ENCODE results near the gene STMN1.

The STMN1 gene

GRCh38 chr1:25895365-25895990, 10.7 kb downstream of the STMN1 start:
- DNase-seq (ENCODE audit: low read depth, low spot score), result peak; percentile 82

DNA sequence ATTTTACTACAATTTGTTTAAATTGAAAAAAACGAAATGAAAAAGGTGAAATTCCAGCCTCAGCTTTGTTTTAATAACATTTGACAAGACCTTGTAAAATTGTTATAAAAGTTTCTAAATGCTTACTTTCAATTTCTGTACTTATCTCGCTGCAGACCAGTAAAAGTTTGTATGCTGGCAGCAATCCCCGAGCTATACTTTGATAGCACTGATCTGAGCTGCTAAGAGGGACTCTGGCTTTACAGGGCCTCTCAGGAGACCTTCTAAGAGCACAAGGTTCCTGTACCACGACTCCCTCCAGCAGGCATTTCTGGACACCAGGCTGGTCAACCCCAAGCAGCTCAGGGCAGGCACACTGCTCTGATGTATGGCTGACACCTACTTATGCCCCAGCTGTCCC, 13.1 kb downstream of the STMN1 start:
- no peak for DNase-seq (ENCODE audit: low read depth, low spot score)

DNA sequence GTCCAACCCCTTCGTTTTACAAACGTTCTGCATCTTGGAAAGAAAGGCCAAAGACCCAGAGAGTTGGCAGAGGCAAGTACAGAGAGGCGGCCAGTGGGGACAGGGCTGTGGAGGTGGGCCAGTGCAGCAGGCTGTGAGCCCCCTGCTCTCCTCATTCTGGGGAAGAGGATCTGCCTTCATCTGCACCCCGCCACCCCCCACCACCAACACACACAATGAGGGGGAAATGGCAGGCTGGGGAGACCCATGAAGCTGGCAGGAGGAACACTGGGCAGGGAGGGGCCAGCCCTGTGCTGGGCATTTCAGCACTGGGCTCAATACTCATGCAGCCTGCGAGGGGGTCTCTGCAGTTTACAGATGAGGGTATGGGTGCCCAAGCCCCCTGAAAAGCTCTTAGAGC, 14.6 kb downstream of the STMN1 start:
- DNase-seq (ENCODE audit: low read depth, low spot score), result no peak

DNA sequence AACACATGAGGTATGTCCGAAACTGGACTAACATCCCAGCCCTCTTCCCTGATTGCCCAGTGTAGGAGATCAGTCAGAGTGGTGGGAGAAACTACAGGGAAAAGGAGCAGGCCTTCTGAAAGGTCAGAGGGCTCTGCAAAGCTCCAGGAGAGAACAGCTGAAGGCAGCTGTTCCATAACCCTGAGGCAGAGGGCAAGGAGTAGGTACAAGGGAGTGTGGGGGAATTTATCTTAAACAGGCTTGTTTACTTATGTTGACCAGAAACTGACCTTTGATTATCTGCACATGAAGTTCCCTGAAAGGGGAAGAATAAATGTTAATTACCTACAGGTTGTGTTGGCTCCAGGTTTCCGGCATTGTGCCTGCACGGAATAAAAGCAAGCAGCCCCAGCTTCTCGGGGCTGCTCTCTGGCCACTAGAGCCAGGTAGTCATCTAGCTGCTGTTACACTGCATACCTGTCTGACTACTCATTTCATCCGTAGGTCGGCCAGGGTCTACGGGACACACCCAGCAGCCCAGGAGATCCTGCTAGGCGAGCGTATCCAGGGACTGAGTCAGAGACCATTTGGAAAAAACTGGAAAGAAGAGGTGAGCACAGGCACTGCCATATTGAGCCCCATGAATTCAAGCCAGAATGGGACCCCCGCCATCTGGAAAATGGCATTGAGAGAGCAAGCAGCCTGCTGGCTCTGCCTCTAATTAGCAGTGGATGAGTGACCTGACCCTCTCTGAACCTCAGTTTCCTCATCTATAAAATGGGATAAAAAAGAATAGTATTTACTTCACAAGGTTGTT, 15.8 kb downstream of the STMN1 start:
- DNase-seq (ENCODE audit: low read depth, low spot score), result no peak

- DNase-seq (ENCODE audit: low read depth, low spot score), result no peak
These were observed 16.7 kb downstream of the STMN1 start for GRCh38 chr1:25889470-25889869.

DNA sequence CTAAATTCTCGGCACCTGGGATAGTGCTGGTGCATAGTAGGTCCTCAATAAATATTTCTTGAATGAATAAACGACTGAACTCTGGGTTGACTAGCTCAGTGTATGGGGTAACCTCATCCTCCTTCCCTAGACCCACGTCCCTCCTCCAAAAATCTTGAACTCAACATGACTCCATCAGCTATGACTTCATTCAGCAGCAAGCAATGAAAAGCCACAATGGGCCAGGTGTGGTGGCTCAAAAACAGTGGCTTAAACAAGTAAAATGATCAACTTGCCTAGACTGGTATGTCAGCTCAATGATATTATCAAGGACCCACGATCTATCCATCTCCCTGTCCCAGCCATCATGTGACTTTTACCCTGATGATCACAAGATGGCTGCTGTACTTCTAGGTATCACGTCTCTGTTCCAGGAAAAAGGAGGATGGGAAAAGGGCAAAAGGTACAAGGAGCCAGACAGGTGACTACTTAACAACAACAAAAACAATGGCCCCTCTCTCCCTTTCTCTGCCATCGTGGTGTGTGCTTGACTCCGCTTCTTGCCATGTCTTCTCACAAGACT, 17.7 kb downstream of the STMN1 start:
- DNase-seq (ENCODE audit: low read depth, low spot score), result no peak

GRCh38 chr1:25885602-25886001, 20.6 kb downstream of the STMN1 start:
- no peak for DNase-seq (ENCODE audit: low read depth, low spot score)

DNA sequence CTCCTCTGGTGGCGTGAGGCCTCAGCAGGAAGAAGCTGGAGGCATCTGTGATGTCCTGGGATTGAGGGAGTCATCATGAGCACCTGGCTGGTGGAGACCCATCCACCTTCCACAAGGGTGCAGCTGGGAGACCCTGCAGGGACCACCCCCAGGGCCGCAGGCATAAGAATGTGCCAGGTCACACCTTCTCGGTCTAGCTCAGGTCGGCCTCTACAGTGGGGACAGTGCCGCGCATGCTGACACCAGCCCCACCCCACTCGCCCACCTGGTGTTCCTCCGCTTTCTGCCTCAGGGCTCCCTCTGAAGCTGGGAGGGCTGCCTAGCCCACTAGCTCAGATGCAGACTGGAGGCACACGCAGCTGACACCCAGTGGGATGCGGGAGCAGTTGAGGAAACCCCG, 25.0 kb downstream of the STMN1 start:
- DNase-seq (ENCODE audit: low read depth, low spot score), result no peak

DNA sequence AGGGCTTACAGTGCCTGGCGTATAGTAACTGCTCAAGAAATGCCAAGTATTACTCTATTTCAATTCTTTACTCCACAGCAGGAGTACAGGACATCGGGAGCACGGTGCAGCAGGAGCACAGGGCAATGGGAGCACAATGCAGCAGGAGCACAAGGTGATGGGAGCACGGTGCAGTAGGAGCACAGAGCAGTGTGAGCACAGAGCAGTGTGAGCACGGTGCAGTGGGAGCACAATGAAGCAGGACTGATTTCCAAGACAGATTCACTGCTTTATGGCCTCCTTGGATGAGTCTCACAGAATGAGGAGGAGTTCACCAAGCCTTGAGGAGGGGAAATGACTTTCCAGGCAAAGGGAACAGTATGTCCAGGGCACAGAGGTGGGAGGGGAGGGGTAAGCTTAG, 25.7 kb downstream of the STMN1 start:
- DNase-seq (ENCODE audit: low read depth, low spot score), result no peak

DNA sequence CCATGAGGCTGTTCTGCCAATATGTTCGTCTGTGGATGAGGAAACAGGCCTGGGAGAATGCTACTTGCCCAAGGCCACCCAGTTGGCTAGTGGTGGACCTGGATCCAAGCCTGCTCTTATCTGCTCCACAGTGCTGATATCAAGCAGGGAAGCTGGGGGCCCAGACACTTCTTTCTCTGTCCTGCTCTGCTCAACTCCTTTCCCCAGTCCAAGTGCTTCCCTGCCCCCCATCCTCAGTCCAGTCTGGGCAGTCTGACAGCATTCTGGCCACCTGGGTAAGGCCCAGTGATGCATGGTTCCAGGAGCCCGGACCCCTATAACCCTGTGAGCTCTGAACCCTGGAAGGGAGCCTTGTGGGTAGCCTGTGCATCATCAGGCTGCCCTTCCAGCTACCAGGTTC, 26.5 kb downstream of the STMN1 start:
- DNase-seq (ENCODE audit: low read depth, low spot score), result no peak

- DNase-seq (ENCODE audit: low read depth, low spot score), result no peak
These were observed 27.5 kb downstream of the STMN1 start for GRCh38 chr1:25878690-25879089.

- DNase-seq (ENCODE audit: low read depth, low spot score), result no peak
These were observed 29.1 kb downstream of the STMN1 start for GRCh38 chr1:25877155-25877554.

DNA sequence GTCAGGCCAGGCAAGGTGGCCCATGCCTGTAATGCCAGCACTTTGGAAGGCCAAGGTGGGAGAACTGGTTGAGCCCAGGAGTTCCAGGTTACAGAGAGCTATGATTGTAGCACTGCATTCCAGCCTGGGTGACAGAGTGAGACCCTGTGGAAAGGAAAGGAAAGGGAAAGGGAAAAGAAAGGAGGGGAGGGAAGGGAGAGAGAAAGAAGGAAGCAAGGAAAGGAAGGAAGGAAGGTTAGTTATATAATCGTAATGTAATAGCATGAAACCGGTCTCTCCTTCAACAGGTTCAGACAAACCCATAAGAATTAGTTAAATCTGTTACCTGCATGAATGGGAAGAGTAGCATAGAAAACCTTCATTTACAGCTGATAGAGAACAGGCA, 29.5 kb downstream of the STMN1 start:
- no peak for DNase-seq (ENCODE audit: low read depth, low spot score)

DNA sequence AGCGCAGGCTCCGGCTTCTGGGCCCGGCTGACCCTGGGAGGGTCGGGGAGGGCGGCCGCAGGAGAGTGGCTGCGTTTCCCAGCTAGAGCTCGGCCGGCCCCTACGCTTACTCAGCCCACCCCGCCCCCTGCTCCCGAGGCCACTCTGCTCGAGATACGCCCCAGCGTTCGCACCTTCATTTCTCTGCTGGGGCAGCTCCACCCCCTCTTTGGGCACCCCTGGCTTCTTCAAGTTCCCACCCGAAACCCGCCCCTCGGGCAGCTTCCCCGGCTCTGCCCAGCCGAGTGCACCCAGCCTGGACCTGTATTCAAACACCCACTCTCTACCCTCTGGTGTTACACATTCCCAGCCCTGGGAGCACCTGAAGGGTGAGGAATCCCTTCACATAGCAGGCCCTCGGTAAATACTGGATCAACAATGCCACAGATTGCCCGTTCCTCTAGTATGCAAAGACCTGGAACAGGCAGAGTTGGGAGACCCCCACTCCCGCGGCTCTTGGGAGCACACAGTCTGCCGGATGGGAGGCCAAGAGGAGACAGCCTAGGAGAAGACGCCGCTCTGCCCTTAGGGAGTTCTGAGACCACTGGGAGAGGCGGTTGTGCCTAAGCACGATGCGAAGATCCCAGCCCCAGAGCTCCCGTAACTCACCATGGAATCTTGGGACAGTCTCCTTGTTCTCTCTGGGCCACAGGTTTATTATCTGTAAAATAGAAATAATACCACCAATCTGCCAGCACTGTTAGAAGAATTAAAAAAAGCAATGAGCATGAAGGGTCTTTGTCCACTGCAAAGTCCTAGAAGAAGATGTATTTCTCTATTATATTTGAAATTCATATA, 30.1 kb downstream of the STMN1 start:
- DNase-seq (ENCODE audit: low read depth, low spot score), result no peak

GRCh38 chr1:25875154-25875855, 30.9 kb downstream of the STMN1 start, which contains the start of gene PAQR7:
Gene PAQR7 (minus strand): TSS chr1:25875708. CDS start chr1:25863839, 11,869 bp downstream.
- peak; percentile 18 for DNase-seq (ENCODE audit: low read depth, low spot score)

- DNase-seq (ENCODE audit: low read depth, low spot score), result no peak
These were observed 31.5 kb downstream of the STMN1 start for GRCh38 chr1:25874635-25875153.

DNA sequence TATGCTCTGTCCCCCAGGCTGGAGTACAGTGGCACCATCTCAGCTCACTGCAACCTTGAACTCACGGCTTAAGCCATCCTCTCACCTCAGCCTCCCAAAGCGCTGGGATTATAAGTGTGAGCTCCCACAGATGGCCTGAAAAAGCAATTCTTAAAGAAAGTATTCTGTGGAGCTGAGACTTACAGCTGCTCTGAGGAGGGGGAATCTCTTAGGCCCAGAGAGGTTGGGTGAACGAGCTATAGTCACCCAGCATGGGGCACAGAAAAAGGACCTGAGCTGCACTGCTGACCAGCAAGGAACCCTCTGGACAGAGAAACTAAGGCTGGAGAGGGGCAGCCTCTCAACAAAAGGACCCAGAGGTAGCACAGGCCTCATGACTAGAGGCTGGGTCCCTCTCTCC, 32.0 kb downstream of the STMN1 start:
- no peak for DNase-seq (ENCODE audit: low read depth, low spot score)

DNA sequence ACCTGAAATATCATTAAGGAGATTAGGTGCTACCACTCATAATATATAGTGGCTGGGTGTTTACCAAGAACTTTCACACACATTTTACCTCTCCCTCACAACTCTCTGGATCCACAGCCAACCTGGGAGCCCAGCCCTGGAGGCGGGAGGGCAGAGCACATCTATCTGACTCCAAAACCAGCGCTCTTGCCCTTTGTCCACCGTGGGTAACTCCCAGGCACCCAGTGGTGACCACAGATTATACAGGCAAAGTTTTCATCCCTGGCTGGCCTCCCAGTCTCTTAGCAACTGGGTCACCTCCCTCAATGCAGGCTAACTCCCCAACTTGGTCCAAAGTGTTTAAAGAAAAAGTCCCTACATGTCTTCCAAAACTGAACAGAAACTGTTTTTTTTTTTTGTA, 33.1 kb downstream of the STMN1 start:
- DNase-seq (ENCODE audit: low read depth, low spot score), result no peak

- DNase-seq (ENCODE audit: low read depth, low spot score), result no peak
These were observed 33.5 kb downstream of the STMN1 start for GRCh38 chr1:25872713-25873112.

GRCh38 chr1:25871704-25872494, 34.3 kb downstream of the STMN1 start:
- DNase-seq (ENCODE audit: low read depth, low spot score), result no peak
